Measurements from ENCODE around the gene SH3GL1.

SH3GL1 gene, protein sequence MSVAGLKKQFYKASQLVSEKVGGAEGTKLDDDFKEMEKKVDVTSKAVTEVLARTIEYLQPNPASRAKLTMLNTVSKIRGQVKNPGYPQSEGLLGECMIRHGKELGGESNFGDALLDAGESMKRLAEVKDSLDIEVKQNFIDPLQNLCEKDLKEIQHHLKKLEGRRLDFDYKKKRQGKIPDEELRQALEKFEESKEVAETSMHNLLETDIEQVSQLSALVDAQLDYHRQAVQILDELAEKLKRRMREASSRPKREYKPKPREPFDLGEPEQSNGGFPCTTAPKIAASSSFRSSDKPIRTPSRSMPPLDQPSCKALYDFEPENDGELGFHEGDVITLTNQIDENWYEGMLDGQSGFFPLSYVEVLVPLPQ

DNA sequence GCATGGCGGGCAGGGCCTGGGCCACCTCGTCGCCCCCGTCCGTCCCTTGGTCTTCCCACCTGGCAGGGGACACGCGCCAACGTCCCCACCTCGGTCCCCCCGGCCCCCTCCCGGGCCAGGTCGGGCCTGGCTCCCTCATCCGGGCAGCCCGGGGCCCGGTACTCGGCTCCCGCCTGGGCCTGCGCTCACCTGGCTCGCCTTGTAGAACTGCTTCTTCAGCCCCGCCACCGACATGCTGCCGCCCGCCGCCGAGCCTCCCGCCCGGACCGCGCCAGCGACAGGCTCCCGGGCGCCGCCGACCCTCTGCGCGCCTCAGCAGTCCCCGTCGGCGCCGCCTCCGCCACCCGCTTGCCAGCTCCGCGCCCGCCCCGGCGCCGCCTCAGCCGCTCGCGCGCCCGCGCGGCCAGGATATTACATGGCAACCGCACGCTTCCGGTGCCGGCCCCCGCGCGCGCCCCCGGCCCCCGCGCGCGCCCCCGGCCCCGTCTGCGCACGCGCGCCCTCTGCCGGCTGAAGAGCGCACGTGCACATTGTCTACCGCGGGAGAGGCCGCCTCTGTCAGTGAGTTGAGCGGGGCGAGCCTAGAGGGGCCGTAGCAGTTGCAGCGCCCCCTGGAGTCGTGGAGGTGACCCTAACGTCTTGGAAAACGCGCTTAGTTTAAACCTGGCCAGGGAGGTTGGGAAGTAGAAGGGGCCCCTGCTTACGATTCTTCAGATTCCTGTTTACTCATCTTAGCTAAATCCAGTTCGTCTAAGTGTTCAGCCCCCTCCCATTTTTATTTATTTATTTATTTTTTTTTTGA, at the start of gene SH3GL1:
SH3GL1 (minus strand) TSS at position 413 of the 802 bp plus-strand sequence; CDS start at position 234, 179 bp downstream.
- TF ChIP-seq, protein P1, sequence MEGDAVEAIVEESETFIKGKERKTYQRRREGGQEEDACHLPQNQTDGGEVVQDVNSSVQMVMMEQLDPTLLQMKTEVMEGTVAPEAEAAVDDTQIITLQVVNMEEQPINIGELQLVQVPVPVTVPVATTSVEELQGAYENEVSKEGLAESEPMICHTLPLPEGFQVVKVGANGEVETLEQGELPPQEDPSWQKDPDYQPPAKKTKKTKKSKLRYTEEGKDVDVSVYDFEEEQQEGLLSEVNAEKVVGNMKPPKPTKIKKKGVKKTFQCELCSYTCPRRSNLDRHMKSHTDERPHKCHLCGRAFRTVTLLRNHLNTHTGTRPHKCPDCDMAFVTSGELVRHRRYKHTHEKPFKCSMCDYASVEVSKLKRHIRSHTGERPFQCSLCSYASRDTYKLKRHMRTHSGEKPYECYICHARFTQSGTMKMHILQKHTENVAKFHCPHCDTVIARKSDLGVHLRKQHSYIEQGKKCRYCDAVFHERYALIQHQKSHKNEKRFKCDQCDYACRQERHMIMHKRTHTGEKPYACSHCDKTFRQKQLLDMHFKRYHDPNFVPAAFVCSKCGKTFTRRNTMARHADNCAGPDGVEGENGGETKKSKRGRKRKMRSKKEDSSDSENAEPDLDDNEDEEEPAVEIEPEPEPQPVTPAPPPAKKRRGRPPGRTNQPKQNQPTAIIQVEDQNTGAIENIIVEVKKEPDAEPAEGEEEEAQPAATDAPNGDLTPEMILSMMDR (conservative IDR thresholded peaks at IDR 0.05; ENCODE audit: control insufficient read depth, insufficient read depth, low read depth, low read length) = peak; percentile 76
- H3K4me3 ChIP-seq (ENCODE audit: control insufficient read depth, low read depth, low read length) = peak within 1 kb of the TSS; percentile 75
- peak; percentile 90 for DNase-seq (ENCODE audit: low read depth)

DNA sequence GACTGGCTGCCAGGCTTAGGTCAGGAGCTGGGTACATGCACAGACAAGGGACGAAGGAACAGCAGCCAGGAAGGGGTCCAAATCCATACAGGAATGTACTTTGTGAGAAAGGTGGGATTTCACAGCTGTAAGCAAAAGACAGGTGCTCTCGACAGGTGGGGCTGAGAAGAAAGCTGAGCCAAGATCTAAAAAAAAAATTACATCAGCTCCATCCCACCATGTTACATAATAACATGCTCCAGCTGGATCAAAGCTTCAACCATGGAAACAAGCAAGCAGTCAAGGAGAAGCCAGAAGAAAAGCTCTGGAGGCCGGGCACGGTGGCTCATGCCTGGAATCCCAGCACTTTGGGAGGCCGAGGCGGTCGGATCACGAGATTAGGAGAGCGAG, 49.3 kb upstream of the SH3GL1 start:
- TF ChIP-seq, protein P1 (conservative IDR thresholded peaks at IDR 0.05; ENCODE audit: control insufficient read depth, insufficient read depth, low read depth, low read length) = no peak
- DNase-seq (ENCODE audit: low read depth) = no peak
- no peak overlapping the region for H3K4me3 ChIP-seq (ENCODE audit: control insufficient read depth, low read depth, low read length)

DNA sequence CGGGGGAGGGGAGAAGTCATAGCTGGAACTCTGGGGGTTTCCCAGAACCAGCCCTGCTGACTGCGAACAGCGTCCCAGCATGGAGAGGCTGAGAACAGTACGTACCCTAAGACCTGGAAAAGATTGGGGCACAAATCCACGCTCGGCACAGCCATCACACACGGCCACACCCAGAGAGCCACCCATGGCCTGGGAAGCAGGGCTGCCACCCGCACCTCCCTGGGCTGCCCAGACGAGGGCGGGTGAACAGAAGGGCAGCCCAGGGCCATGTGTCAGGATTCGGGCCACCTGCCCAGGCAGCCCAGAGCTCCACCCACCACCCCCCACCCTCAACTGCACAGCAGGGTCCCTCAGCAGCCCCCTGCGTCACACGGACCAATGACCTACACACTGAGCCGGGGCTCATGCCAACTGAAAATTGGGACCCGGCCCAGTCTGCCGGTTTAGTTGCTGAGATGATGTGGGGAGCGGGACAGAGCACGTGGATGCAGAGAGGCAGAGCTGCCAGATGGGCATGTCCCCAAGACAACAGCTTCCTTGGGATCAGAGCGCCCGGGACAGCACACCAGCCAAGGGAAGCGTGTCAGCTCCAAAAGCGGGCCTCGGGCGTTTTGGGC, 48.8 kb upstream of the SH3GL1 start:
- TF ChIP-seq, protein P1 (conservative IDR thresholded peaks at IDR 0.05; ENCODE audit: control insufficient read depth, insufficient read depth, low read depth, low read length) = no peak
- peak; percentile 43 for DNase-seq (ENCODE audit: low read depth)
- no peak overlapping the region for H3K4me3 ChIP-seq (ENCODE audit: control insufficient read depth, low read depth, low read length)

DNA sequence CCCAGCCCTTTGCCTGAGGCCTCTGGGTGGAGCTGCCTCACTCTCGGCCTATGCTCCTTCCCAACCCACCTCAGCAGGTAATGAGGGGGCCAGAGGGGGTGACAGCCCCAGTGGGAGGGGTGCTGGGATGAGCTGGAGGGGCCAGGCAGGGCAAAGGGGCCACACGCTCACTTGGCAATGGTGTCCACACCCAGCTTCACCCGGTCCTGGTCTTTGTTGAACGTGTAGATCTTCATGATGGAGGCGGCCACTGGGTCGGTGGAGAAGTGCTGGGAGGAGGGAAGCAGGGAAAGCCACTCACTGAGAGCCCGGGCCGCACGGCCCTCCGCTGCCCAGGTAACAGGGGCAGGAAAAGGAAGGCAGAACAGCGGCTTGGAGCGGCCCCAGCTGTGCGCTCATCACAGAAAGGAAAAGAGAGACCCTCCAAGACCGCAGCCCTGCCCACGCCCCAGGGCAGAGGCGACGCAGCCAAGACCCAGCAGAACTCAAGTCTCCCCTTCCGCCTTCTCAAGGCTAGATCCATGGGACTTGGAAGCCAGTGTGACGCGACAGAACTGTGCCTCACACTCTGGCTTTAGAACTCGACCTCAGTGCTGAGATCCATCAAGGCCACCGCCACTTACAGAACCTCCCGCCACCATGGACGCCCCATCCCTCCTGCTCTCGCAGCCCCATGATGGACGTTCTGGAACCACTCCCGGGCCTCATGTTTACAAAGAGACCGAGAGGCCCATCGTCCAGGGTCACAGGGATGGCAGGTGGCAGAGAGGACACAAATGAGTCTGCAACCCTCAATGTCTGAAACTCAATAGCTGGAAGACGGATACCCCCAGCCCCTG, 48.0 kb upstream of the SH3GL1 start:
- no peak overlapping the region for H3K4me3 ChIP-seq (ENCODE audit: control insufficient read depth, low read depth, low read length)
- DNase-seq (ENCODE audit: low read depth) = no peak
- TF ChIP-seq, protein P1 (conservative IDR thresholded peaks at IDR 0.05; ENCODE audit: control insufficient read depth, insufficient read depth, low read depth, low read length) = no peak

DNA sequence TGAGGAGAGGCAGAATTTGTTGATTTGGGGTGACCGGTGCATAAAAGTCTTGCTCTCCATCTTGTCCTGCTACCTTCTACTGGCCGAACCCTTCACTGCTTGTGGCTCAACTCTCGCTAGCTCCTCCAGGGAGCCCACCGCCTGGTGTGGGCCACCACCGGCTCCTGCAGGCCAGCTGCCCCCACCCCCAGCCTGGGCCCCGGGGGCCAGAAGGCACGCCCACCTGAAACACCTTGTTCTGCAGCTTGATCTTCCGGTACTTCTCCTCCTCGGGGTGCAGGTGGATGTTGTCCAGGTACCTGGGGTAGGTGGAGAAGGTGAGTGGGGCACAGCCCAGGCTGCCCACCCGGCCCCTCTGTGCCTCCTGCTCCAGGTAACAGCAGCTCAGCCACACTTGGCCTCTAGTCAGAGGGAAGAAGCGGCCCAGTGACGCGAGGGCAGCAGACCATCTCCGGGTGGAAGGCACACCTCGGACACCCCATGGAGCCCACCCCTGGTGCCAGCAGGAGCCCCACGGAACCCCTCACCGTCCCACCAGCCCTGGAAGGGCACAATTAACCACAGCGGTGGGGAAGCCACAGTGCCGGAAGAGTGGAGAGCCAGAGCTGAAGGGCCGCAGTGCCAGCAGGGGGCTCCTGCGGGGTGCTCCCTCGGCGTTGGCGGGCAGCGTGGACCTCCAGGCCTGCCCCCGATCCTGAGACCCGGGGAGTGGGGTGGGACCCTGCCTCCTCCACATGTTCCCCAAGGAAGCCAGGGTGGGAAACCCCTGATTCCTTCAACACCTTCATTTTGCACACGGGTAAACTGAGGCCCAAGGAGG, 47.2 kb upstream of the SH3GL1 start:
- no peak overlapping the region for H3K4me3 ChIP-seq (ENCODE audit: control insufficient read depth, low read depth, low read length)
- DNase-seq (ENCODE audit: low read depth) = no peak

More for the DNA sequence above, 47.2 kb upstream of the SH3GL1 start:
- TF ChIP-seq, protein P1 (conservative IDR thresholded peaks at IDR 0.05; ENCODE audit: control insufficient read depth, insufficient read depth, low read depth, low read length) = no peak

Data from fibroblast of mammary gland (primary cell).